Activated CD4-positive, CD25-positive, alpha-beta regulatory T cell treated with anti-CD3 and anti-CD28 coated beads, Interleukin-2, amount 50 U/mL, for 72 hours (primary cell): Measurements from ENCODE around the gene TRIO.

ENCODE experiments used
- DNase-seq: peaks from one replicate; pipeline ENCODE4 v3.0.0; 2021

The TRIO gene

DNA sequence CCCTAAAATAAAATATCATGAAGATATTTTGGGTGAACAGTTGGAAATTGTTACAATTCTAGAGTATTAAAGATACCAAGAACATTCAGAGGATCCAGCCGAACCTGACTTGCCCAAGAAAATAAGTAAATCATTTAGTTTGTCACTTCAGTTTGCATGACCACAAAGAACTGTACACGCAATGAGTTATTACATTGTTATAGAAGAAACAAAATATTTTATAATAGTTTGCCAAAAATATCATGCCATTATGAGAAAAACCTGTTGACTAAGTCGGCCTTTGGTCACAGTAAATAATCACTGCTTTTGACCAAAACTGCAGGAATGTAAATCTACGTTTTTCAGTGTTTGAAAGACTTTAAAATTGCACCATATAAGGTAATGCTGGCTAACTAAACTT lies 27.9 kb downstream of the TRIO start:
- DNase-seq, result no peak

DNA sequence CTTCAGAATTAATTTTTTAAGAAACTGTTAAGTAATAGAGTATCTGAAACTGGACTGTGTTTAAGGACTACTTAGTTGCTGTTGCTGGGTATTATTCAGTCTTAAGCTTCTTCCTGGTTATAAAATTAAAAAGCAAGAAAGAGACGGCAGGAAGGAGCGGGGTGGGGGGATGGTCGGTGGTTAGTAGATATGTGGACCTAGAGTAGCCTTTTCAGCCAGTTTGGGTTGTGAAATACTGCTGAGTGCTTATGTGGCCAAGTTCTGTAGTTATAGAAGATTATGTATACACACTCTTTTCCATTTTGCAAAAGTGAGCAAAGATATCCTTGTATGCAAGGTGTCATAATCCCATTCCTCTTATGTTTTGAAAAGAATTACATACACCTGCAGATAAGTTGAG lies 28.5 kb downstream of the TRIO start:
- no peak for DNase-seq

DNA sequence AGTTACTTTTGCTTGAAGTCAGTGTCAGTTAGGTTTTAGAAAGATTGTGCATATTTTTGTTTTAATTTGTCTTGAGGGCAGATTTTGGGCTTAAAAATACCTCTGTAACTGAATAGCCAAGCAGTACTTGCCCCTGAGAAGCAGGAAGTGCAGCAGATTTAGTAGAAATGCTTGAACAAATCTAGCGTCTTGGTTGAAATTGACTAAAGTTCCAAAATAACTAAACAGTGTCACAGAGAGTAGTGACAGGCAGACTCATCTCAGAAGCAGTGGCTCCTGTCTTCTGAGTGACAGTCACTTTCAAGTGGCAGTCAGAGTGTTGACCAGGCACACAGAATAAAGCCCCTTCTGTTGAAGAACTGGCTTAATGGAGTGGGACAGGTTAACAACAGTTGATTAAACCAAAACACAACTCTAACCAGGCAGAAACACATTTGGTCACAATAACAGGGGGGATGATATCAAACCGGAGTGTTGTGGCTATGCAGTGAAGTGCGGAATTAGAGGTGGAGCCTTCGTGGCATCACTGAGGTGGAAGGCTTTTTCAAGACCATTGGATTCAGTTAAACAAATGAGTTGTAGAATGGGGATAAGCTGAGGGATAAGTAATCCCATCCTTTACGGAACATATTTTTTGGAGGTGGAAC lies 29.1 kb downstream of the TRIO start:
- no peak for DNase-seq

DNA sequence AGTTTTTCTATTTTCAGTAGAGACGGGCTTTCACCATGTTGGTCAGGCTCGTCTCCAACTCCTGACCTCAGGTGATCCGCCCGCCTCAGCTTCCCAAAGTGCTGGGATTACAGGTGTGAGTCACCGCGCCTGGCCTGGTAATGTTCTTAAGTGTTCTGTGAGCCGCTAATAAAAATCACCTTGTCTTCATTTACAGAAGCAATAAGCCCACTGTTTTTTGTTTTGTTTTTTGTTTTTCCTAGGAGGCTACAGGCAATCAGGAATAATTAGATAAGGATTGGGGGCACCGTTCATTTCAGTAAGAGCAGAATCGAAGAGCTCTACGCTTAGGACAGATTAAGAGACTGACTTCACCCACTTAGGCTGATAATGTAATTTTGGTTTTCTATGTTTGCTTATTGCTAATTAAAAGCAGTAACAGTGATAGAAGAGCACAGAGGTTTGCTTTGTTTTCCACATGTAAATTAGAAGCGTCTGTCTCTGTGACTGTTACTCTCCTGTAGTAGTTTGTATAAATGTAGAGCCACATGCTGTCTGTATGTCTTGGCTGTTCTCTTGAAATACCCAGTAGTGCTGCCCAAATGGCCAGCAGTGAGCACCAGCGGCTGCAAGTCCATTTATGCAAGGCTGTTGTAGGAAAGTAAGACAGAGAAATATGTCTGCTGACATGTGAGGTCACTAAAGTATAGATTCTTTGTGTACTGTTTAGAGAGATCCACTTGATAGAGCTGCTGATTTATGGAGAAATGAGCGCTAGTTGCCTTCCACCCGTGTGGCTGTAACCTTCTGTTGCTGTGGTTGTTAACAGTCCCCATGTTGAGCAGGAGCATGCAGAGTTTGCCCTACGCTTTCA lies 30.5 kb downstream of the TRIO start:
- no peak for DNase-seq

DNA sequence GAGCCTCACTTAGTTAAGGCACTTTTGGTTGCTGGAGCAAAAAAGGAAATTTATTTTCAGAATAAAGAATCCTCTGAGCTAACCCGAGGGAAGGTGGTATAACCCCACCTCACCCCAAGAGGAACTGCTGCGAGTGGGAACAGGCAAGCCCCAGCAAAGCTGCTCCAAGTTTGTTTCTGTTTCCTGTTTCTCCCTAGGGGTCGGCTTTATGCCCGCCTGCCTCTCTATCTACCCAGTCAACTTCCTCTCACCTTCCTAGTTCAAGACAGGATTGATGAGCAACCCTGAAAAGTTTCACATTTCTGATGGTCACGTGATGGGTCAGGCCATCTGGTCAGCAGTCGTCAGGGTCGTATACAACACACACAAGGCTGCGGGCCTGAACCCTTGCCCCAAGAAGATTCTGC lies 31.1 kb downstream of the TRIO start:
- DNase-seq, result no peak

DNA sequence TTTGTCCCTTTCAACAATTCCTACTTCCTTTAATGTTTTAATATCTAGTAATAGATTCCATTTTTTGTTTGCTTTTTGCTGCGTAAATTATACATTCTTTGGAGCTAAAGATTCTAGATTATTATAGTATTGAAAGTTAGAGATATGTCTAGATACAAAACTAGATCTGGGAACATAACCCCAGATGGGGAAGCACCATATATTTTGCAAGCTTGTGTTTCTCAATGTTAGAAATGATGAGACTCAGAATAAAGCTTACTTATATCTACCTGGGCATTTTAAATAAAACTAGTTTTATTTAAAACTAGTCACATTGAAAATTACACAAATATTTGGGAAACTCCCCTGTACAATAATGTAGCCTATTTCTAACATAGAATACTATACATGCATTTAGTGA lies 32.2 kb downstream of the TRIO start:
- no peak for DNase-seq

DNA sequence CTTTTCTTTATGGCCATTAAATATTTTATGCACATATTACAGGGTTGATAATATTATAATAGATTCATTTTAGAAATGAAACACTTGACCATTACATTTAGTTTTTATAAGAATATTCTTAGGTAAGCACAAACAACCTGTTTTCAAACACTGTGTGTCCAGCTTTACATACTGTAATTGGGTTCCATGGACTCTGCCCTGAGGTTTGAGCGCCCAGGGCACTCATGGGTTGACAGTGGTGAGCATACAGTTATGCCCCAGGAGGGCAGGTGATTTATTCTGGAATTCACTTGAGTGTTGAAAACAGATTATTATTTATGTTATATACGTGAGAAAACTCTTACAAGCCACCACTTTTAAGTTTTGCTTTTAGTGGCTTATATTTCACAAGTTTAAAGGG lies 33.7 kb downstream of the TRIO start:
- no peak for DNase-seq

DNA sequence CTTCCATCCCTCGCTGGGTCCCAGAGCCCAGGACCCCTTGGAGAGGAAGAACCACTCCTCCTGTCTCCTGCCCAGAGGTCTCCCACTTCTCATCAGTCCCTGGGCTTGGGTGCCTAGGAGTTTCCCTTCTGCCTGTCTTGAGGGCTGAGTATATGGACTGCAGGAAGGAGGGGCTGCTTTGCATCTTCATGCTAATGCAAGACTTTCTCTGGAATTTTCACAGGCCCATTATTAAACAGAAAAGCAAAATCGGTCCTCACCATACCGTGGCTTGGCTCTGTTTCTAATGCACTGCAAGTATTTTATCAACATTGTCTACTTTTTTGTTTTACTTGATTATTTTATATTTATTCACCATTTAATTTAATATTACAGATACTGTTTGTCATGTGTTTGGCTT lies 34.5 kb downstream of the TRIO start:
- DNase-seq, result no peak

DNA sequence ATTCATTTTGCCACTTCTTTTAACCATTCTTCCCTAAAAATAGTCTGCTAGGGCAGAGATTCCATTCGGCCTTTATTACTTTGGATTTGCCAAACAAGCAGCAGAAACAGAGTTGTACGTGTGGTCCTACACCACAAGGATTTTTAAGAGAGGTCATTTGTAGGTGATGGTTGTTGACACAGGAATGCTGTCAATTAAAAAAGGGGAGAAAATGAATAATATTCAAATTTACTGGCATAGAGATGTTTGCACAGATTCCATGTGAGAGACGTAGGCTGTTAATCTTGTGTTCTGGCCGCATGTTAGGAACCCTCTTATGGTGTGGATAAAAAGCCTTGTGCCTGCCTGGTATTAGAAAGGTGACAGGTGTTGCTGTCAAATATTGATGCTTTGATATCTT lies 34.9 kb downstream of the TRIO start:
- no peak for DNase-seq

DNA sequence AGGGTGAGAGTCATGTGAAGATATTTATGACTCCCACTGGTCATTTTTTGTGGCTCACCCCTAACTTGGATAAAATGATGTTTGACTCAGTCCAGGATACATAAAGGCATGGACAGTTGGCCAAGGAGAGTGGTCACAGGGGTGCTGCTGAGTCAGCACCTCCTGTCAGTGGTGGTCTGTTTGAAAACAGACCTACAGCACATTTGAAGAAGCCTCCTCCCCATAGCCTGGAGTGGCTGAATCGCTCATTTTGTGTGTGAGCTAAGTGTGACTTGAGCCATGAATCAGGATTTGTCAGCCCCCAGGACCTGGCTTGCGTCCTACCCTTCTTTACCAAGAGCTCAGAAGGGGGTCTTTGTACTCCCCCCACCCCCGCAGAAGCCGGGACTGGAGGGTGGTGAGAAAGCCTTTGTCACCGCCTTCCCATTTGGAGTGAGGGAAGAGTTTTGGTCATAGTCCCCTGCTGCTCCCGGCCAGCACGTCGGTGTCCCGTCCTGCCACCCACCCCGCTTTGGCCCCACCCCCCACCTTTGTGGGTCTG lies 35.6 kb downstream of the TRIO start:
- DNase-seq, result no peak

DNA sequence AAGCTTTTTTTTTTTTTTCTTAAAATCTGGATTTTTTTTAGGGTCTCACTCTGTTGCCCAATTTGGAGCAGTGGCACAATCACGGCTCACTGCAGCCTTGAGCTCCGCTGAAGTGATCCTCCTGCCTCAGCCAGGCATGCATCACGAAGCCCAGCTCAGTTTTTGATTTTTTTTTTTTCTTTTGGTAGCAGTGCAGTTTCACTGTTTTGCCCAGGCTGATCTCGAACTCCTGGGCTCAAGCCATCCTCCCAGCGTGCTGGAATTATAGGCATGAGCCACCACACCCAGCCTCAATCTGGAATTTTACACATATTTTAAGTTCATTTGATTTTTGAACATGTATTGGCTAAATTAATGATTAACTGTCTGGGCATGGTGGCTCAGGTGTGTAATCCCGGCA lies 36.3 kb downstream of the TRIO start:
- no peak for DNase-seq

DNA sequence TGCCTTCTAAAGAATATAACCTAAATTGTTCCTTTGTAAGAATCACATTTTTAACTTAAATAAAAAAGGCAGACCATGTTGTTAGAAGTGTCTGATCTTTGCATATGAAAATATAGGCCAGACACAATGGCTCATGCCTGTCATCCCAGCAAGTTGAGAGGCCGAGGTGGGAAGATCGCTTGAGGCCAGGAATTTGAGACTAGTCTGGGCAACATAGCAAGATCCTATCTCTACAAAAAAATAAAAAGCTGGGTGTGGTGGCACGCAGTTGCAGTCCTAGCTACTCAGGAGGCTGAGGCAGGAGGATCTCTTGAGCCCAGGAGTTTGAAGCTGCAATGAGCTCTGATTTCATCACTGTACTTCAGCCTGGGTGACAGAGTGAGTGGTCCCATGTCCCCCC lies 37.3 kb downstream of the TRIO start:
- DNase-seq, result no peak

DNA sequence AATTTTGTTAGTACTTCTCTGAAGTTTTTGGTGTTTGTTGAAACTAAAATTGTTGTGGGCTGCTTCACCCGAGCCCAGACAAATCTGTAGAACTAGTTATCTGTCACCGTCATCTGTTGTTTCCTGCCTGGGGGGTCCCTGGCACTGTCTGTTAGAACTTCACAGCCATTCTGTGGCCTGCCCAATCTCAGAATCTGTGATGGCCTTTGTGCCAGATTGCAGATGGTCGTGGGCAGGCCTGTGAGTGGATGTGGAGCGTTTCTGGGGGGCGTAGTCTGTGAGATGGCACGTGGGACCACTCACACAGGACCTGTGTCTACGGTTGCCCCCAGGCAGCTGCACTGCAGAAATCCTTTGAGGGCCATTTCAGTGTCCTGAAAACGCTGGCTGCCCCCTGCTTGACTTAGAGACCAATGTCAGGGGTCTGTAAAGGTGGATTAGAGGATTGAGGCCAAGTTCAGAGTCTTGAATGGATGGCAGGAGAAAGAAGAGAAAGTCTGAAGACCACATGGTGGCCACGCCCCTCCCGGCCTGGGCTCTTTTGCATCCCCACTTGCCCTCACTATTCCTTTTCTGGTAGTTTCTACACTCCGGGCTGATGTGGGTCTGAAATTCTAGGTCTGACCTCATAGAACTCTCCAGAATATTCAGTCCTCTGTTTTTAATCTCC lies 38.3 kb downstream of the TRIO start:
- DNase-seq, result no peak

DNA sequence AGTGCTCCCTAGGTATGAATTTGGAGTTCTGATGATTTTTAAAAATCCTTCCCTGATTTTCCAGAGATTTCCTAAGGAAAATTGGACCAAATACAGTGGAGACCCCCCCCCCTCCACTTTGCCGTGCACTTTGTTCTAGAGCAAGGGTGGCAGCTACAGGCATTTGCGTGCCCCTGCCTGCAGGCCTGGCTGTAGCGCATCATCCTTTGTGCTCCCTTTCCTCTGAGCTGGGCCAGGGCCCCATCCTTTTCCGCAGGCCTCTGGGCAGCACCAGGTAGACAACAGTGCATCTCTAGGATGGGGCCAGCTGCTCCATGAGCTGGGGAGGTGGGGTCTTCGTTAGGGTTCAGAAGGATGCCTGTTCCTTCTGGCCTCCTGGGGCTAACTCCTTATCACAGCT lies 39.6 kb downstream of the TRIO start:
- DNase-seq, result no peak

DNA sequence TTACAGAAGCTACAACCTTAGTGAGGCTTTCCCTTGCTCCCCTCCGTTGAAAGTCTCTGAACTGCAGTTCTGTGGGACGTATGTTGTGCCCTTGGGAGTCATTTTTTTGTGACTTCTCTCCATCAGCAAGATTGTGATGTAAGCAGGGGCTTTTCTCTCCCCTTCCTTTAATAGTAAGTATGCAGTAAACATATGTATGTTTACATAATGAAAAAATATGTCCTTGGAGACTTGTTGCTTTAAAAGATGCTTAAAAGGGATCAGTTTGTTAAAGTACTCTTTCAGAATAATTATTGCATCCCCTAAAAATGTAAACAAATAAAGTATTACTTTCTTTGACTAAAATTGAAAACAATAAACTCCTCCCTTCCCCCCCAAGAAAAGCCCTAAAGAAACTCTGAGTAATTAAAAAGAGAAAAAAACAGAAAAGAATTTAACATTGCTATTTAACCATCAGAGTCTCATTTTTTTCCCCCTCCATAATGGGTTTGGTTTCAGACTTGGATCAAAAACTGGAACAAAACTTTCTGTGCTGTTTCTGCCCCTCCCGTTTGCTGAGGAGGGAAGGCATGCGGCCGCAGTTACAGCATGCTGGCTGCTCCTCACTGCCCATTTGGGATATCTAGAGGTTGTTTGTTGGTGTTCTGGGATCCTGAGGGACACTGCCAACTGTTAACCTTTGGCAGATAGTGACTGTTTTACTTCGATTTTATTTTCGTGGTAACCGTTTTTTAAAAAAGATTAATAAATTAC lies 40.2 kb downstream of the TRIO start:
- DNase-seq, result no peak

DNA sequence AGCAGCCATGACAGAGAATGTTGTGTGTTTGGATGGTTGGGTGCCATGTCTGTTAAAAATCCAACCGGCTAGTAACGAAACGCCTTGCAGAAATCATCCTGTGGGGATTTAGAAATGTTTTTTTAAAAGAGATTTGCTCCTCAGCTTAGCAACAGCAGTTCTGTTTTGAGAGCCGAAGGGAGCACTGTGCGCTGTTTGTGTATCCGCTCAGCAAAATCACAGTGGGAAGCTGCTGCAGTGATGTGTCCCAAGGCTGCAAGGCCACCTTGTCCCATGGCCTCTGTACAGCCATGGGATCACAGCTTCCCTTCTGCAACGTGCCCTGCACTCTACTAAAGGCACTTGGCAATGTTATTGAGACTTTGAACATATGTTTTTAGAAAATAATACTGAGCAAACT lies 40.9 kb downstream of the TRIO start:
- DNase-seq, result no peak

DNA sequence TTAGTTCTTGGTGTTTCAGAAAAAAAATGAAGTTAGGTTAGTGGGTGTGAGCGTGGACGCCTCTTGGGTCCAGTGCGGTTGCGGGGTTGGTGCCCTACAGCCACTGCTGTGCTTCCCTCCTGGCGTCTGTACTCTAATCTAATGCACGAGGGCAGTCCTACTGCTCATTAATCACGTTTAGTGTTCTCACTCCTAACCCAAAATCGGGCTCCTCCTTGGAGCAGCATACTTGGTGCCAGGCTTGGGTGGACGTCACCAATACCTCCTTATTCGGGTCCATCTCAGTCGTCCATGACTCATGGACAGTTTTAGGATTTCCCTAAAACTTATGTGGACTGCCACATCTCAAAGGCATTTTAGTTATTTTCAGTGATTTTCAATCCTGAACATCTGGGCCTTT lies 41.6 kb downstream of the TRIO start:
- no peak for DNase-seq

DNA sequence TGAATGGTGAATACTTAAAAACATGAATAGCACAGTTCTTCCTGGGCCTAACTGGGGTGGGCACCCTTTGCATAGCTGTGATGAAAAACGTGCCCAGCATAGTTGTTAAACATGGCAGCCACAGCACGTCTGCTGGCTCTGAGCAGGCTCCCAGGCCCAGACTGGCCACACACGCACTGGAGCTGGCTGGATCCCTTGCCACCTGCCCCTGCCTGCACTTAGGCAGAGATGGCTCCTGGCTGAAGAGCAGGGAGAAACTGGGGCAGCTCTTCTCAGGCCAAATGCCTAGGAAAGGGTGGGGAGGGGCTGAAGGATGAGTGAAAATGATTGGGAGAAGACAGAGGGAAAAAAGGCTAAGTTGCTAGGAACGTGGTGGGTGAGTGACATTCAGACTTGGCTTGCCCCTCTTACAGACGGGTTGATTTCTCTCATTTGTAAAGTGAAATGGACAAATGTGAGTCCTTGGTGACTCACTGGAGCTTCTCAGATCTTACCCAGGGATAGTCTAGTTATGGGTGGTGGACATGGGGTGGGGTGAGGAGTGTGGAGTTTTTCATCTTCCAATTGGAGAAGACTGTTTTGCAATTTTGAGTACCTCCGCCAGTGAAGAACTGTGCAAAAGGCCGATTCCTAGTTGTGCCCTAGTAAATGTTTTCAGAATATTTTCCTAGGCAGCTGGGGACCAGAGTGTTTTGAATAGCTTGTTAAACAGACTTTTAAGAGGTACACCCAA lies 42.4 kb downstream of the TRIO start:
- DNase-seq, result no peak

DNA sequence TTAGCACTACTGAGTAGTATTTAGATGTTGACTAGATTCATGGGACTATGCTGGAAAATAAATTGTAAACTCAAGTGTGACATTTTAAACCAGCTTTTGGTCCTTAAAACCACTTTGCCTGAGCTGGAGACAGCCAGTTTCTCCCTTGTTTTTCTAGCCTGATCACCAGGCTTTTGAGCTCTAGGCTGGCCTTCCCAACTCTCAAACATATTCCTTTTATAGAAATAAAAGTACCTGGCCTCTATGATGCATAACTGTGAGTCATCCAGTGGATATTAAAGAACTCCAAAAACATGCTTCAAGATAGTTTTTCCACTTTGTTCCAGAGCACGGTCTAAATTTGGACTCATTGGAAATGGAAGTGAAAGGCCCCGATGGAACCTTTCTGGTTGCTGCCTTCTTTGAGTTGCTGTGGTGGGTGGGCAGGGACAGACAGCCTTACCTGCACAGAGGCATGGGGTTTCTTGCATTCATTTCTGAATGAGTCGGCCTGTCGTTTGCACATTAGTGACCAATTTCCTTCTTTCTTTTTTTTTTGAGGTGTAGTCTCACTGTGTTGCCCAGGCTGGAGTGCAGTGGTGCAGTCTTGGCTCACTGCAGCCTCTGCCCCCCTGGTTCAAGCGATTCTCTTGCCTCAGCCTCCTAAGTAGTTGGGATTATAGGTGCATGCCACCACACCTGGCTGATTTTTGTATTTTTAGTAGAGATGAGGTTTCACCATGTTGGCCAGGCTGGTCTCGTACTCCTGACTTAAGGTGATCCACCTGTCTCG lies 43.1 kb downstream of the TRIO start:
- DNase-seq, result no peak

DNA sequence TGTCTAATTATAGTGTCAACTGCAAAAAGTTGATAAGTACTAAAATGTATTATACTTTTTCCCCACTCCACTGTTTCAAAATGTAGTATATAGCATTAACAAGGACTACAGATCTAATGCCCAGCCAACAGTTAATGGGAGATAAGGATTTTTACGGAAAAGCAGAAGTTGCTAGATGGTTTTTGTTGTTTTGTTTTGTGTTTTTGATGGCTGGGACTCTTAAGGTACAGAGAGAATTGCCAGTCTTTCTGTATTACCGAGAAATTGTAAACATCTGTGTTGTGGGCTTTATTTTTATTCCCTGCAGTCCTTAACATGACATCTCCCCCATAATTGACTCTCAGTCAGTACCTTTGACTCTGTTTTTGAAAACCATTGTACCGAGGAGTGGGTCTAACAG lies 44.0 kb downstream of the TRIO start:
- no peak for DNase-seq

DNA sequence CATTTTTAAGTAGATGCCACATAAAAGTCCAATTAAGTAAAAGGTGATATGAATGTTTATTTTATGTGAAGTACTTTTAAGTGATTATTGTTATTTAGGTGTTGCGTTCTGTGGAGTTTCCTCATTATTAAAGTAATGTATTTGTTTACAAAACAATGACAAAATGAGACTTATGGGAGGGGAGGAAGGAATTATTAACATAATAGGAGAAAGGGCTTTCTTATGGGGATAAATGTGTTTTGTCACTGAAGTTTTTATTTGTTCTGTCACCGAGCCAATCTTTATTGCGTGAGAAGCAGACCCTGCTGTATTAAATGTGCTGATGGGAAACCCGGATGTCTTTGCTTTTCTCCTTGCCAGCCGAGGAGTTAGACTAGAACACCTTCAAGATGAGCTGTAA lies 44.5 kb downstream of the TRIO start:
- DNase-seq, result no peak

DNA sequence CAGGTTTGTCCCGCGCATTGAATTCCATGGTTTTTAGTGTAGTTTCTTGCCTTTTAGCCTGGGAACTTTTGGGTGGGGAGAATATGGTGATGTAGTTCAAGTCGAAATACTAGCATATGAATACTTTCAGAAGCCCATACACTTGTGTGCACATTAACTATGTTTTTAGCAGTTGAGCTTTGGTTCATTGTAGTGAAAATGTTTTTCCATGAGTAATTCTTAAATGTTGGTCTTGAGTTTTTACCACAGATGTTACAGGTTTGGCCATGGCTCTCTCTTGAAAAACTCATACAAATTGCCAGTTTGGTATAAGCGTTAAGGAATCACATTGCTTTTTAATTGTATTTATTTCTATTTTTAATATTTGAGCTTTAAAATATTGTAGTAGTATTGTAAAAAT lies 45.6 kb downstream of the TRIO start:
- DNase-seq, result no peak
